Chondrocyte (in vitro differentiated cells): Measurements from ENCODE around the gene LTBP1. TPM values are rescaled to one million over a fixed set of nuclear protein-coding genes. Genes with fewer than 3 reads are reported as not detected.

Source experiments
- DNase-seq: peaks from one replicate; pipeline ENCODE4 v3.0.0; 2021; ENCODE audit warnings: mixed read lengths, low spot score
- H3K27ac Mint-ChIP-seq: one replicate; pipeline ENCODE4 v1.8.0; 2021; ENCODE audit warnings: mild to moderate bottlenecking, moderate library complexity, mixed read lengths; ENCODE audit not compliant: unreplicated experiment
- H3K27me3 Mint-ChIP-seq: 2 replicates; pipeline ENCODE4 v1.8.0; 2021; ENCODE audit warnings: low read depth, mixed read lengths
- H3K36me3 Mint-ChIP-seq: 2 replicates; pipeline ENCODE4 v1.8.0; 2021; ENCODE audit warnings: low read depth, mixed read lengths
- H3K4me1 Mint-ChIP-seq: 2 replicates; pipeline ENCODE4 v1.8.0; 2021; ENCODE audit warnings: low read depth, mild to moderate bottlenecking, mixed read lengths
- H3K4me3 Mint-ChIP-seq: one replicate; pipeline ENCODE4 v1.8.0; 2021; ENCODE audit warnings: mild to moderate bottlenecking, moderate library complexity, mixed read lengths; ENCODE audit not compliant: unreplicated experiment
- H3K9me3 Mint-ChIP-seq: 2 replicates; pipeline ENCODE4 v1.8.0; 2021; ENCODE audit warnings: low read depth, mixed read lengths
- total RNA-seq: library from RNA; stranded (reverse); gene quantifications from 3 replicates; pipeline ENCODE4 v1.2.1, GENCODE V29; 2021
- TF ChIP-seq, protein P1 (sequence below): fragments of 200-600 bp; sonication (generic); IDR thresholded peaks from 2 replicates; pipeline ENCODE4 v1.5.0; 2021; ENCODE audit warnings: antibody characterized with exemption, mild to moderate bottlenecking, moderate library complexity

LTBP1 gene
- total RNA-seq, 1 donor from 2014 or later = 398 TPM

DNA sequence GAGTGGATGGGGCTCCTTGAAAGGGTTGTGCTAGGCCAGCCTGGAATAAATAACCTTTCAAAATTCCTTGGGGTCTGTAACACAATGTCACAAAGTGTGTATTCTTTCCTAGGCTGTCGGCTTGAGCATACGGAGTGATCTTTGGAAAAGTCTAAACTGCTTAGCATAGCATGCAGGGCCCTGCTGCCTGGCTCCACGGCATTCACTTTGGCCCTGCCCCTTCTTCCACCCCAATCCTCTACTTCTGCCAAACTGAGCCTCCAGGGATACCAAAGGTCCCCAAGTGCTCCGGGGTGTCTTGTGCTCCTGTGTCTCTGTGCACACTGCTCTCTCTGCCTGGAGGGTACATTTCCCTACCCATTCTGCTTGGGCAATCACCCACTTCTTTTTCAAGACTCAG, 196.1 kb downstream of the LTBP1 start:
- Mint-ChIP-seq H3K27me3 (no peaks in the 10 kb centered on the region), H3K9me3 (no peaks in the 10 kb centered on the region), H3K27ac (peak overlapping the region; percentile 23), H3K36me3 (peaks cover 36% of the 10 kb centered on the region), H3K4me3 (no peak overlapping the region), H3K4me1 (peaks cover 88% of the 10 kb centered on the region)
- no peak for DNase-seq
- TF ChIP-seq, protein P1, sequence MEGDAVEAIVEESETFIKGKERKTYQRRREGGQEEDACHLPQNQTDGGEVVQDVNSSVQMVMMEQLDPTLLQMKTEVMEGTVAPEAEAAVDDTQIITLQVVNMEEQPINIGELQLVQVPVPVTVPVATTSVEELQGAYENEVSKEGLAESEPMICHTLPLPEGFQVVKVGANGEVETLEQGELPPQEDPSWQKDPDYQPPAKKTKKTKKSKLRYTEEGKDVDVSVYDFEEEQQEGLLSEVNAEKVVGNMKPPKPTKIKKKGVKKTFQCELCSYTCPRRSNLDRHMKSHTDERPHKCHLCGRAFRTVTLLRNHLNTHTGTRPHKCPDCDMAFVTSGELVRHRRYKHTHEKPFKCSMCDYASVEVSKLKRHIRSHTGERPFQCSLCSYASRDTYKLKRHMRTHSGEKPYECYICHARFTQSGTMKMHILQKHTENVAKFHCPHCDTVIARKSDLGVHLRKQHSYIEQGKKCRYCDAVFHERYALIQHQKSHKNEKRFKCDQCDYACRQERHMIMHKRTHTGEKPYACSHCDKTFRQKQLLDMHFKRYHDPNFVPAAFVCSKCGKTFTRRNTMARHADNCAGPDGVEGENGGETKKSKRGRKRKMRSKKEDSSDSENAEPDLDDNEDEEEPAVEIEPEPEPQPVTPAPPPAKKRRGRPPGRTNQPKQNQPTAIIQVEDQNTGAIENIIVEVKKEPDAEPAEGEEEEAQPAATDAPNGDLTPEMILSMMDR = no peak

DNA sequence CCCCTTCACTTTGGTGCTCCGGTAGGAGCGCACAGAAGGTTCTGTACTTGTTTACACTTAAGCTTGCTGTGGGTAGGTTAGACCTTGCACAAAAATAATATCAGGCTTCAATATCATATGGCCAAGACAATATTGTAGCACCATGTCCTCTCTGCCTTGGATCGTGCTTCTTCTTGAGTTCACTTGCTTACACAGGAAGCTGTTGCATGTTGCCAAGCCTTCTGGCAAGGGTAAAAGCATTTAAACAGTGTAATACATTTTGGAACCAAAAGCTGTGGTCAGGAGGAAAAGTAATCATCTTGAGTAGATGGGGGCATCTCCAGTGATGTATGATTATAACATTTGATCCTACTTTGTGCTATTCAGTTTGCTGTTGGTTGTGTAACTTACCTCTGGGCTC, 197.5 kb downstream of the LTBP1 start:
- peaks cover 46% of the 10 kb centered on the region for H3K36me3 Mint-ChIP-seq
- TF ChIP-seq, protein P1 = no peak
- H3K9me3 Mint-ChIP-seq = no peaks in the 10 kb centered on the region
- no peak overlapping the region for H3K4me3 Mint-ChIP-seq
- no peaks in the 10 kb centered on the region for H3K27me3 Mint-ChIP-seq
- DNase-seq = no peak
- peaks cover 88% of the 10 kb centered on the region for H3K4me1 Mint-ChIP-seq
- no peak overlapping the region for H3K27ac Mint-ChIP-seq

DNA sequence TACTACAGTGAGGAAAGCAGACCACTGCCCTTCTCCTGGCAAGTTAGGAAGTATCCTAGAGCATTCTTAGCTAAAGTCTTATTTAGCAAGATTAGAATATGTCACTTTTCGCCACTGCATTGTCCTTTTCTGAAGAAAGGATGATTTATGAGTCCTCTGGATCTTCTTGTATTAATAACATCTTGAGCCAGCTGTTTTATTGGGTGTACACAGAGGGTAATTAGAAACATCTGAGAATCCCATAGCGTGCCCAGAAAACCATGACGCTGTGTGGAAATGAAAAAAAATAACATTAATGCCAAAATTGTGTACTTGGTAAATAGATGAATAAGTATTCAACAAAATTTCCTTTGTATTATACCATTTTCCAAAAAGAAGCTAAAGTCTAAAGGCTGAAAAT, 198.7 kb downstream of the LTBP1 start:
- no peak for DNase-seq
- Mint-ChIP-seq H3K4me1 (peaks cover 85% of the 10 kb centered on the region), H3K27ac (peak overlapping the region; percentile 55), H3K9me3 (no peaks in the 10 kb centered on the region), H3K27me3 (no peaks in the 10 kb centered on the region), H3K36me3 (peaks cover 44% of the 10 kb centered on the region), H3K4me3 (no peak overlapping the region)
- TF ChIP-seq, protein P1 = no peak

DNA sequence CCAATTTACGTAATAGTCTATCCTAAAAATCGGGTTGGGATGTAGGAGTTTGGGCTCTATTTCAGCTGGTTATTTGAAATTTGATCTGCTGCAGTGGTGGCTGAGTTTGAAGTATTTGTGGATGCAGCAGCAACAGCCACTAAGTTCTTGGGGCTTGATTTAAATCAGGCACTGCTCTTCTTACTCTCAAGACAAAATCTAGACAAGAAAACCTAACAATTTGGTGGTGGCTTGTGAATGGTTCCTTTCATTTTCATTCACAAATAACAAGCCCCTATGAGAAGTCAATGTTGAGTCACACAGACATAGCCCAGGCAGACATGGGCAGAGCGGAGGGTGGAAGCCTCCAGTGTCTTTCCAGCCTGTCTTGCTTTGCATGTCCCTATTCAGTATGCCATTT, 199.3 kb downstream of the LTBP1 start:
- Mint-ChIP-seq H3K9me3 (no peaks in the 10 kb centered on the region), H3K27ac (peak overlapping the region; percentile 72), H3K4me3 (no peak overlapping the region), H3K4me1 (peaks cover 84% of the 10 kb centered on the region), H3K27me3 (no peaks in the 10 kb centered on the region), H3K36me3 (peaks cover 42% of the 10 kb centered on the region)
- DNase-seq = no peak
- TF ChIP-seq, protein P1 = no peak

DNA sequence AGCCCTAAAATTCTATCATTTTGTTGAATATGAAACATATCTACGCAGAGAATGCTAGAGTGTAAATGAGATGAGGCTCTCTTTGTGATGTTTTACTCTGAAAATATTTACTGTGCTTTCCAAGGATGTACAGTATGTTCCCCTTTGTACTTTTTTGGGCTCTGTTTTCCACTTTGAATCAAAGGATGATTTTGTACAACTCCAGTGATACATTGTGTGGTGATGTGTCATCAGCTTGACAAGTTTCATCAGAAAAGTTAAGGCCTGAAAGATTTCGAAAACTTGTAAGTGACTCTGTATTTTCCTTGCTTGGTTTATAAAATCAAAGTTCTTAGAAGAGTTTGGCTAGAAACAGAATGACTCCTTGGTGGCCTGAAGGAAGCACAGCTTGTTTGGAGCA, 206.3 kb downstream of the LTBP1 start:
- Mint-ChIP-seq H3K27ac (peak overlapping the region; percentile 98), H3K36me3 (peaks cover 13% of the 10 kb centered on the region), H3K27me3 (no peaks in the 10 kb centered on the region), H3K4me1 (peaks cover 66% of the 10 kb centered on the region), H3K9me3 (no peaks in the 10 kb centered on the region), H3K4me3 (peak overlapping the region; percentile 2)
- DNase-seq = no peak
- TF ChIP-seq, protein P1 = no peak
